Measurements from ENCODE around the gene OR6C75. TPM values are rescaled to one million over a fixed set of nuclear protein-coding genes. Genes with fewer than 3 reads are reported as not detected.
"Not testable (repeated sequence)": the region's sequence is repeated elsewhere in the genome, so short reads cannot be mapped to it uniquely, and the experiment has no call there.

OR6C75 gene
- total and polyA plus RNA-seq, 9 of the 15 experiments (the other 6 are each of a cell fraction or from before 2014, with no cell fraction given), result not detected

DNA sequence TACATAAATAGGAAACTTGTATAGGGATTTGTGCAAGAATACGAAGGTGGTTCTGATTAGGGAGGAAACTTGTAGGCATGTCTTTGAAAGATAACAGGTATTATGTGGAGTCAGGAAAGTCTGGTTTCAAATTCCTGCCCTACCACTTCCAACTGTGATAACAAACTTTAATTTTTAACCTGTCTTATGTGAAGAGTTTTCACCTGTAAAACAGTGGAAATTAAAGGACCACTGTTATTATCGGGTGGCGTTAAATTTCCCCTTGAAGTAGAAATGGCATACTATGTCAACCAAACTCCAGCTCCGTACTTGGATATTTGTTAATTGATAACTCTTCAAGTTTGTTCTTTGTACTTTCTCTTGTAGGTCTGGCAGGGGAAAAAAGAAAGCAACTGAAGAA is 42.6 kb upstream of the OR6C75 start (continued):
- TF ChIP-seq, protein P1, sequence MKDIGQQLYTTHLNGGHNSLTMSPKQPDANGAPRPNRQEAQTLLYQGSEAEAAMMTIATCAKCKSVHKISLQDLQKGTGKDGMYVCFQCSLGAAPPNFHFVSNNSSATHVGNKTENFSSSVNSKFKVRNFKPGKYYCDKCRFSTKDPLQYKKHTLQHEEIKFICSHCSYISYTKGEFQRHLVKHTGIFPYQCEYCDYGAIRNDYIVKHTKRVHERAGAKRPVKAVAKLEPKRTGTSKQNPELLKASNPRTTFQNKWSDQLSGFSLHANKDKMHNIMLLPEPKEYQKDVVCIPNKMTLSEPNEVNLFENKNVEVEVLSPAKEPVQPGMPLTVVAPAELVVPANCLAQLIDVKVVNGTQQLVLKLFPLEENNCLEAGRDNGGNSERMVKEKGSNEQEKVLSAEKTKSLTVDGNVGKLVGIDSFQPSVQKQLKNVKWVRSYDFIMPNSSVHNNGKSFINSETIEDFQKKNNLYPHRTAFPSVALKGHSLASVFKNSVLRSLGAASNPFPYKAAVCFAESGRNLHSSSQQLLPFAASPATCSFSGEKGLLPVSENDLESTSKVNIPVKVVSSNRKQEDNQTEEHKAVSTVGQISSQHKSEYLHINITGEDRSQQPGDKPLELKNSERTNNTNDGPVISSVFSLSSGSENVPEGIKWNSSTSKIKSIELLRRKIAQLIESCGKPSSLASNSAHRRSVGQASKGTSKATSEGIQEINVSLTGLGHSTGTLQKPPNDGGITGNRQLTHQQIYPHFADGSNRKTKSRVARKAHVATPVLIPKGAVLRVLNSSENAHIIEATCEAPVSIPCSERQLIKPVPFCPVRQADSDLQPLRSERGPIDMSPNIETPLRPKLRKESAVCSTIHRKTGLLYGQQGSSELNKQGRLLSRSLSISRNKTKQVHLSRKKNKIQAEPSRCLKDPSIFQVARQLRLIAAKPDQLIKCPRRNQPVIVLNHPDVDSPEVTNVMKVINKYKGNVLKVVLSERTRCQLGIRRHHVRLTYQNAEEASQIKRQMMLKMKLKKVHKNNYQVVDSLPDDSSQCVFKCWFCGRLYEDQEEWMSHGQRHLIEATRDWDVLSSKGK (CRISPR knock-in tag; IDR thresholded peaks at IDR 0.05), result no peak

DNA sequence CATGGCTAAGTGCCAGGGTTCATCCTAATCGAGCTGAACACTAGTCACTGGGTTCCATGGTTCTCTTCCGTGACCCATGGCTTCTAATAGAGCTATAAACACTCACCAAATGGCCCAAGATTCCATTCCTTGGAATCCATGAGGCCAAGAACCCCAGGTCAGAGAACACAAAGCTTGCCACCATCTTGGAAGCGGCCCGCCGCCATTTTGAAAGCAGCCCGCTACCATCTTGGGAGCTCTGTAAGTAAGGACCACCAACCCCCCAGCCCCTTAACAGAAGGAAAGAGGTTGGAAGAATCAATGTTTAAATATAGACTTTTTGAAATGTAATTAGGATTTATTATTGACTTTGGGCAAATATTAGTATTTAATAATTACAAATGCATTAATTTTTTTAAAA is 37.0 kb upstream of the OR6C75 start:
- ATAC-seq; CTCF ChIA-PET (ENCODE audit: low intra/inter-chr PET ratio); H3K4me1 ChIP-seq (replicated peaks in 1 of 2; ENCODE audit: control insufficient read depth in 2 of 2, insufficient read depth in 2 of 2, low read length in 2 of 2); H3K9ac ChIP-seq (ENCODE audit: insufficient read depth in 1 of 2, low read depth in 2 of 2, low read length in 2 of 2); H4K20me1 ChIP-seq (replicated peaks; ENCODE audit: control insufficient read depth, insufficient read depth, low read length); H3K9me3 ChIP-seq (replicated peaks; ENCODE audit: control insufficient read depth, insufficient read depth, low read depth, low read length); FAIRE-seq; H3K27ac ChIP-seq (ENCODE audit: extremely low read depth, low read depth, low read length); intact Hi-C loops (cut with micrococcal nuclease); H3K9me1 ChIP-seq (ENCODE audit: control insufficient read depth, insufficient read depth, low read length); H3K36me3 ChIP-seq (ENCODE audit: control insufficient read depth, insufficient read depth, low read length); H3K4me3 ChIP-seq; in situ Hi-C loops (cut with MboI); H3K79me2 ChIP-seq (ENCODE audit: control insufficient read depth, insufficient read depth, low read length); BruUV-seq (replicated peaks); H3K27me3 ChIP-seq (ENCODE audit: control insufficient read depth in 2 of 2, insufficient read depth in 2 of 2, low read length in 2 of 2): not testable (repeated sequence)
- TF ChIP-seq GTF2A2 (tag; IDR thresholded peaks at IDR 0.05) (0 out of 2 replicates have a peak, but pooled peaks have one; percentile 33), EHMT2 (IDR thresholded peaks at IDR 0.05) (peak; percentile 22; the same call in 1 of the 2 replicates), YY1 (IDR thresholded peaks at IDR 0.05; ENCODE audit: borderline replicate concordance in 1 of 3, control insufficient read depth in 1 of 3, extremely low read depth in 1 of 3, insufficient read depth in 3 of 3, insufficient read length in 1 of 3, insufficient replicate concordance in 2 of 3, low read depth in 1 of 3, low read length in 2 of 3) (peak; percentile 36 to 86 (median 43)), NFIC (IDR thresholded peaks at IDR 0.05) (peak; percentile 24; the same call in 1 of the 2 replicates), TAF7 (tag; IDR thresholded peaks at IDR 0.05) (0 out of 2 replicates have a peak, but pooled peaks have one; percentile 20)
- Histone ChIP-seq H2AFZ (ENCODE audit: low read depth, low read length) (peak overlapping the region; percentile 79), H3K4me2 (ENCODE audit: insufficient read depth, low read length) (peak overlapping the region; percentile 34; the same call in 1 of the 2 replicates)
- 15% methylated on average over 6 of the region's 6 CpGs for WGBS (ENCODE audit: insufficient coverage, low coverage, missing lambda C conversion rate)
- POLR2A ChIA-PET, result interaction anchor here (1.0 kb wide), 1 partner anchor 9 kb away, joined by 3 read pairs; no protein-coding TSS in a partner anchor
- DNase-seq (ENCODE audit: extremely low read depth in 1 of 4, low spot score in 3 of 4), result peak in 1 of 4 experiments; percentile 4

Measured in K562 (cell line).